Skin epidermis (tissue), 12 donors: ENCODE data around the gene TSPAN31.

ENCODE experiments used
- H3K27ac ChIP-seq, 21 experiments: fragments of 200-600 bp; sonication (generic) in 11 of 21; one replicate each; pipeline ENCODE4 v1.5.0; 2020; ENCODE audit warnings: mild to moderate bottlenecking in 3 of 21, inconsistent platforms in 2 of 21, moderate library complexity in 2 of 21
- H3K4me3 ChIP-seq, 7 experiments: fragments of 200-600 bp; sonication (generic) in 2 of 7; one replicate each; pipeline ENCODE4 v1.5.0; 2020; ENCODE audit warnings: inconsistent platforms in 2 of 7, mild to moderate bottlenecking in 2 of 7, moderate library complexity in 1 of 7

Gene TSPAN31

DNA sequence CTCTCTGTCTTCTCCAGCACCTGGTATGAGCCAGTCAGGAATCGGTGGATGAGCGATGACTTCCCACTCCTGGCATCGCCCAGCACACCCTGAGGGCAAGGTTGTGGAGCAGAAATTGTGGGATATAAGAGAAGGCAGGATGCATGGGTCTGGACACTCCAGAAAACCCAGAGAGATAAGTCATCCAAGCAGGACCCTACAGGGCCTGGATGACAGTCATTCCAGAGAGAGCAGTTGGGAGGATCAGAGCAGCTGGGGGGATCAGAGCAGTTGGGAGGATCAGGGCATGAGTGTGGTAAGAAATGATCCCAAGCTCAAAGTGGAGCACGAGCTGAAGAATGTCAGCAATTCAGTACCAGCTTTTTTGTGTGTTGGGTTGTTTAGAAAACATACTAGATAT is 10.2 kb upstream of the TSPAN31 start:
- no peak overlapping the region for H3K27ac ChIP-seq

GRCh38 chr12:57735198-57735855 is 9.5 kb upstream of the TSPAN31 start:
- H3K27ac ChIP-seq, result no peak overlapping the region
- H3K4me3 ChIP-seq, result no peak overlapping the region

More for the DNA sequence above, 10.2 kb upstream of the TSPAN31 start:
- H3K4me3 ChIP-seq, result no peak overlapping the region

- Histone ChIP-seq H3K4me3 (no peak overlapping the region), H3K27ac (no peak overlapping the region)
These were observed 8.7 kb upstream of the TSPAN31 start for GRCh38 chr12:57735952-57736740.

DNA sequence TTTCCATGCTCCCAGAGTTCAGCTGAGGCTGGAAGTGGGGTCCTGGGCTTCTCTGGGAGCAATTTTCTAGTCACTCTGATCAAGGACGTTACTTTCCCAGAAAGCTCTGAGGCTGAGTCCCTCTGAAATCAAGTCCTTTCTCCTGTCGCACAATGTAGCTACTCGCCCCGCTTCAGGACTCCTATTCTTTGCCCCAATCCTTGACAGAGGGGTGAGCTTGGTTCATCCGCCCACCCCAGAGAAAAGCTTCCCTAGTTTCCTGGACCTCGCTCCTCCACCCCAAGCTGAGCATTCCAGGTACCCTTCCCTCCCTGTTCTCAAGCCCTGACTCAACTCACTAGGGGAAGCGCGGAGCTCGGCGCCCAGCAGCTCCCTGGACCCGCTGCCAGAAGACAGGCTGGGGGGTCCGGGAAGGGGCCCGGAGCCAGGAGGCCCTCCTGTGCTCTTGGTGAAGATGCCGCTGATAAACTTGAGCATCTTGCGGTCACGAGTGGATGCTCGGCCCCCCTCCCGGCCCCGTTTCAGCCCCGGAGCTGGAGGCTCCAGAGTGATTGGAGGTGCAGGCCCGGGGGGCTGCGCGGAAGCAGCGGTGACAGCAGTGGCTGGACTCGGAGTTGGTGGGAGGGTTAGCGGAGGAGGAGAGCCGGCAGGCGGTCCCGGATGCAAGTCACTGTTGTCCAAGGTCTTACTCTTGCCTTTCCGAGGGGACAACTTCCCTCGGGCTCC is 7.9 kb upstream of the TSPAN31 start:
- H3K4me3 ChIP-seq, result peak overlapping the region in 1 of 7 experiments; percentile 13
- no peak overlapping the region for H3K27ac ChIP-seq

- Histone ChIP-seq H3K27ac (peak overlapping the region in 1 of 21 experiments; percentile 21), H3K4me3 (peak overlapping the region in 5 of 7 experiments; percentile 13 to 37 (median 25))
These were observed 7.1 kb upstream of the TSPAN31 start for GRCh38 chr12:57737467-57738460.

GRCh38 chr12:57738661-57739237 is 6.1 kb upstream of the TSPAN31 start, which contains the start of gene AGAP2:
Gene AGAP2 (minus strand): TSS chr12:57738742. CDS start chr12:57738246, 496 bp downstream.
- Histone ChIP-seq H3K4me3 (peak within 1 kb of the TSS in 5 of 7 experiments; percentile 13 to 37 (median 25)), H3K27ac (peak within 1 kb of the TSS in 3 of 21 experiments; percentile 20 to 55 (median 21))

- peak overlapping the region in 2 of 21 experiments; percentile 20 to 55 for H3K27ac ChIP-seq
- H3K4me3 ChIP-seq, result no peak overlapping the region
These were observed 5.5 kb upstream of the TSPAN31 start for GRCh38 chr12:57739387-57739786.

DNA sequence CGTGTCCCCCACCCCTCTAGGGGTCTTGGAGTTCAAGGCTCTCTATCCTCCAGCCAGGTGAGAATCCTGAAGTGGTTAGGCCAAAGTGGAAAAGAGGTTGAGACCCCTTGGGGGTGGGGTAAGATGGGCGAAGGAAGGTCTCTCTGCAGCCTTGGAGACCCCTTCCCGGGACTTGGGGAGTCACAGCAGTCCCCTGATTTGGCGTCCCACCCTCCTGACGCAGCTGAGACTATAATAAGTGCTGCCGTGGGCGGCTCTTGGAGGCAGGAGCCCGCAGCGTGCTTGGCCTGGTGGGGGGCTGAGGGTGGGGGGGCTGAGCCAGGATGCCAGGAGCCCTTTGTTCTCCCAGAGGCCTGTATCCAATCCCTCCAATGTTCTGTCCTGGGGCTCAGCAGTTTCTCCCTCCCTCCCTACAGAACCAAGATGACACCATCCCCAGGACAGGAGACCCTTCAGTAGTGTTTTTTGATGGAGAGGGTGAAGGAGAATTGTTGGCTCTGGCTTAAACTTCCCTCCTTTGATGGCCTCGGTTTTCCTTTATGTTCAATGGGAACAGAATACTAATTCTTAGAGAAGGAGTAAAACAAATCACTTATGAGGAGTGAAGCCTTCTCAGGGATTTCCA is 4.8 kb upstream of the TSPAN31 start:
- peak overlapping the region in 5 of 21 experiments; percentile 24 to 86 (median 73) for H3K27ac ChIP-seq
- no peak overlapping the region for H3K4me3 ChIP-seq

GRCh38 chr12:57740656-57741412 is 4.0 kb upstream of the TSPAN31 start:
- Histone ChIP-seq H3K27ac (peak overlapping the region in 13 of 21 experiments; percentile 24 to 87 (median 65)), H3K4me3 (peak overlapping the region; percentile 2 to 45 (median 31))

DNA sequence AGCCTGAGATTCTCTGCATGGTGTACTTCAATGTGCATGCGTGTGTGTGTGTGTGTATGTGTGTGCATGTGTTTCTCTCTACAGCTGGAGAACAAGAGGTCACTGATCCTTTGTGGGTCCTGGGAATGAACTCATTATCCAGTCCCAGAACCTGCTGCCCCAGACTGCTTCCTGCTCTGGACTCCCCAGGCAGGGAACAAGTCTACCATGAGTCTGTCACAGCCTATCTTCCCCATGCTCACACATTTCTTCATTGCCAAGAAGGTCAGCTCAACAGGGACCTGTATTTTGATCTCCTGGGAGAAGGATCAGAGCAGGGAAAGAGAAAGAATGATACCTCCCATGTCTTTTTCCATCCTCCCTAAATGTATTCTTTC is 3.4 kb upstream of the TSPAN31 start:
- peak overlapping the region in 16 of 21 experiments; percentile 3 to 87 (median 63) for H3K27ac ChIP-seq

DNA sequence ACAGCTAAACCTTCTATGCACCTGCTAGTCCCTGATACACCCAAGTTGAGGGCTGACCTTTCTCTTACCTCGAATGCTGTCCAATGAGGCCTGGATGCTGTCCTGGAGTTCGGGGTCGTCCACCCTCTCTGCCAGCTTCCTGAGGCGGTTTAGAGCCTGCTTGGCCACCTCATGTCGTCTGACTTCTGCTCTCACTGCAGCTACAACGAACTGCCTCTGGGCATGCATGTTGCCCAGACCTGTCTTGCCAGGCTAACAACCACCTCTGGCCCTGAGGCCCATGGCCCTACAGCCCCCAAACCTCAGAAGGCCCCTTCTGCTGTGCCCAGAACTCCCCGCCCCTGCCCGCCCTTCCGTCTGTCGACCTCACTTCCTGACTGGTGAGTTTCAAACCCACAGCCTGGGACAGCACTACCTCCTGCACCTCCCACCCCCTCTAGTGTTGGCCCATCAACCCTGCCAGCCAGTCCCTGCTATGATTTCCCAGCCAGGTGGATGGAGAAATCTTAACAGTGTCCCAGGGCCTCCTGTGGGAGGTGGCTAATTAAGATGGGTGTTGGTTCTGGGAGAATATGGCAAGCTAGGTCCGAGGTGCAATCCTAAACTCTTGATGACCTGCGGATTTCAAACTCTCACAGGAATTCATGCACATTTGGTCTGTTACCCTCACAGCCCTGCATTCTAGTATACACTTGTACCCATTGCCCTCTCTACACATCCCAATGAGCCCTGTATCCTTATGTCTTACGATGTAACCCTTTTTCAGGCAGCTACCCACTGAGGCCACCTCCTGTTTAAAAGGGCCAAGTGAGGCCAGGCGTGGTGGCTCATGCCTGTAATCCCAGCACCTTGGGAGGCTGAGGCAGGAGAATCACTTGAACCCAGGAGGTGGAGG is 2.7 kb upstream of the TSPAN31 start:
- Histone ChIP-seq H3K4me3 (peak overlapping the region; percentile 2 to 45 (median 31)), H3K27ac (peak overlapping the region in 16 of 21 experiments; percentile 3 to 87 (median 63))

More for the DNA sequence above, 3.4 kb upstream of the TSPAN31 start:
- peak overlapping the region; percentile 2 to 45 (median 31) for H3K4me3 ChIP-seq

DNA sequence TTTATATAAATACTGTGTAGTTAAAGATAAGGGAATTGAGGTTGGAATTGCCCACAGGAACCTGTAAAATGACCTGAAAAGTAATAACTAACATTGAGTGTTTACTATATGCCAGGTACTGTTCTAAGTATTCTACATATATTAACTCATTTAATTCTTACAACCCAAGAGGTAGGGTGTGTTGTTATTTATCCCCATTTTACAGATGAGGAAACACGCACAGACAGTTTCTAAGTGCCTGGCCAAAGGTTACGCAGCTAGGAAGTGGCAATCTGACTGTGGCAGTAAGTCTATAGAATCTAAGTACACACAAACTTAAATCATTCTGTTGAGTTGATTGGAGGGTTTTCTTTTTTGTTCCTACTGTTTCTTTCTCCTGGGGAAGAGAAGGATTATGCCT is 1.1 kb upstream of the TSPAN31 start:
- no peak overlapping the region for H3K4me3 ChIP-seq

GRCh38 chr12:57744194-57744776 is 554 bp upstream of the TSPAN31 start:
- peak overlapping the region in 20 of 21 experiments; percentile 69 to 99 (median 98) for H3K27ac ChIP-seq

More for the DNA sequence above, 1.1 kb upstream of the TSPAN31 start:
- peak overlapping the region in 3 of 21 experiments; percentile 94 to 98 (median 95) for H3K27ac ChIP-seq

GRCh38 chr12:57745485-57745881 is 644 bp downstream of the TSPAN31 start:
- Histone ChIP-seq H3K4me3 (peak overlapping the region; percentile 60 to 85 (median 64)), H3K27ac (peak overlapping the region in 20 of 21 experiments; percentile 91 to 99 (median 98))

More at GRCh38 chr12:57744194-57744776, 554 bp upstream of the TSPAN31 start:
- peak overlapping the region; percentile 60 to 85 (median 64) for H3K4me3 ChIP-seq

DNA sequence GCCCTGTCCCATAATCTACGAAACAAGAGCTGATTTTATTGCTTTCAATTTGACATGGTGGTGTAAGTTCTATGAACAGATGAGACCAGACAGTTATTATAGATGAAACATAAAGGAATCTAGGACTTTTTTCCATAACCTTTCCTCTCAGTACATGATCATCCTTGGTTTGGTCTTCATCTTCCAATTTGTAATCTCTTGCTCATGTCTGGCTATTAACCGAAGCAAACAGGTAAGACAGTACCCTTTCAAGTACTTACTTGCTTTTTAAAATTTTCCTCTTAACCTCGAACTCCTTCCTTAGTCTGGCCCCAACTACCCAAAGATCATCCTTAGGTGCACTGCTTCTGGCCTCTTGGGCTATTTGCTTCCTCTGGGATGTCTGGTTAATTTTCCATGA is 1.2 kb downstream of the TSPAN31 start:
- peak overlapping the region in 9 of 21 experiments; percentile 96 to 99 (median 98) for H3K27ac ChIP-seq

GRCh38 chr12:57749061-57749460 is 4.2 kb downstream of the TSPAN31 start:
- Histone ChIP-seq H3K27ac (no peak overlapping the region), H3K4me3 (no peak overlapping the region)

More for the DNA sequence above, 1.2 kb downstream of the TSPAN31 start:
- H3K4me3 ChIP-seq, result peak overlapping the region in 3 of 7 experiments; percentile 60 to 85 (median 73)
